HCT116 (cell line): Measurements from ENCODE around the gene CCDC182. TPM values are rescaled to one million over a fixed set of nuclear protein-coding genes. Genes with fewer than 3 reads are reported as not detected.

Source experiments
- ATAC-seq: fragments of 200-7000 bp; cut with Tn5 transposase; 2 replicates; pipeline ENCODE4 v1.9.1; 2020; ENCODE audit warnings: mild to moderate bottlenecking, moderate library complexity
- BruUV-seq: library from RNA; stranded (reverse); fragments of 400-500 nt; replicated peaks from 2 replicates; lab custom pipeline; 2021; lab: Mats Ljungman, UMichigan
- CTCF ChIA-PET: fragments of 300-600 bp; sonication (Branson Sonifier 250); formaldehyde crosslinking; loops from one replicate; lab custom pipeline; 2021; ENCODE audit warnings: antibody characterized with exemption; lab: Charles Lee
- POLR2A ChIA-PET: fragments of 300-600, 350-600 bp; sonication (Branson Sonifier 250); formaldehyde crosslinking; loops from one replicate; lab custom pipeline; 2021; ENCODE audit warnings: antibody characterized with exemption; lab: Charles Lee
- RAD21 ChIA-PET, 2 experiments: fragments of 300-600 bp; sonication (Branson Sonifier 250); formaldehyde crosslinking; loops; one replicate each; lab custom pipeline; 2023; ENCODE audit warnings: low total read pairs in 2 of 2; ENCODE audit not compliant: uncharacterized antibody in 2 of 2, unreplicated experiment in 2 of 2, low non-redundant PET in 1 of 2; lab: Charles Lee
- DNase-seq: peaks from one replicate; pipeline ENCODE4 v3.0.0-alpha.2; 2010; ENCODE audit warnings: low read depth, low spot score
- H2AFZ ChIP-seq: fragments of 200-600 bp; shearing (Covaris generic), sonication (generic); 2 replicates; pipeline ENCODE4 v1.6.1; 2017; ENCODE audit warnings: low read depth, mixed run types, mixed read lengths, antibody characterized with exemption, low read length; ENCODE audit not compliant: poor library complexity, severe bottlenecking
- H3K27ac ChIP-seq: 2 replicates; pipeline ENCODE4 v1.5.1; 2012; ENCODE audit warnings: low read depth, low read length
- H3K27me3 ChIP-seq: fragments of 200-600 bp; sonication (generic); 2 replicates; pipeline ENCODE4 v1.6.1; 2016; ENCODE audit warnings: mixed run types, low read length, mixed read lengths; ENCODE audit not compliant: insufficient read depth
- H3K36me3 ChIP-seq, 2 experiments: fragments of 200-500 bp in 1 of 2; fragments of 200-600 bp in 1 of 2; sonication (Bioruptor generic) in 1 of 2; sonication (generic) in 1 of 2; 2 replicates each; pipeline versions ENCODE4 v1.5.1 to v1.6.1; 2014 to 2016; ENCODE audit warnings: low read length in 2 of 2, inconsistent platforms in 1 of 2, mixed read lengths in 1 of 2, mixed run types in 1 of 2; ENCODE audit not compliant: insufficient read depth in 2 of 2, control insufficient read depth in 1 of 2
- H3K4me1 ChIP-seq, 2 experiments: fragments of 200-600 bp in 1 of 2; sonication (generic) in 1 of 2; 2 replicates each; pipeline versions ENCODE4 v1.5.1 to v1.6.1; 2012 to 2017; ENCODE audit warnings: low read length in 2 of 2, inconsistent platforms in 1 of 2, mild to moderate bottlenecking in 1 of 2, mixed read lengths in 1 of 2, mixed run types in 1 of 2, moderate library complexity in 1 of 2; ENCODE audit not compliant: insufficient read depth in 2 of 2, control insufficient read depth in 1 of 2
- H3K4me2 ChIP-seq: fragments of 200-600 bp; sonication (generic); 2 replicates; pipeline ENCODE4 v1.6.1; 2017; ENCODE audit warnings: mixed run types, low read length, mixed read lengths
- H3K4me3 ChIP-seq, 2 experiments: fragments of 200-600 bp in 1 of 2; sonication (generic) in 1 of 2; replicated peaks in 1 of 2; 2 replicates each; pipeline ENCODE4 v1.5.1; 2011 to 2016; ENCODE audit warnings: low read length in 2 of 2, control low read depth in 1 of 2, low read depth in 1 of 2, mild to moderate bottlenecking in 1 of 2, mixed read lengths in 1 of 2, mixed run types in 1 of 2
- H3K79me2 ChIP-seq: fragments of 200-600 bp; sonication (generic); 2 replicates; pipeline ENCODE4 v1.6.1; 2017; ENCODE audit warnings: mild to moderate bottlenecking, mixed run types, low read length, moderate library complexity, mixed read lengths; ENCODE audit not compliant: insufficient read depth
- H3K9ac ChIP-seq: fragments of 200-600 bp; sonication (generic); 2 replicates; pipeline ENCODE4 v1.6.1; 2016; ENCODE audit warnings: low read length, mixed read lengths
- H3K9me2 ChIP-seq: fragments of 200-600 bp; sonication (generic), shearing (Covaris generic); 2 replicates; pipeline ENCODE4 v1.6.1; 2017; ENCODE audit warnings: mixed run types, mild to moderate bottlenecking, moderate library complexity; ENCODE audit not compliant: insufficient read depth
- H3K9me3 ChIP-seq, 2 experiments: fragments of 200-500 bp in 1 of 2; fragments of 200-600 bp in 1 of 2; sonication (Bioruptor generic) in 1 of 2; sonication (generic) in 1 of 2; 2 replicates each; pipeline ENCODE4 v1.6.1; 2014 to 2017; ENCODE audit warnings: low read length in 2 of 2, mixed read lengths in 2 of 2, inconsistent platforms in 1 of 2, low read depth in 1 of 2, mild to moderate bottlenecking in 1 of 2, mixed run types in 1 of 2, moderate library complexity in 1 of 2; ENCODE audit not compliant: control insufficient read depth in 1 of 2, insufficient read depth in 1 of 2
- H4K20me1 ChIP-seq: fragments of 200-600 bp; sonication (generic), shearing (Covaris generic); 2 replicates; pipeline ENCODE4 v1.6.1; 2017; ENCODE audit warnings: mixed run types, mild to moderate bottlenecking, moderate library complexity; ENCODE audit not compliant: insufficient read depth
- EGR1 ChIP-seq: IDR thresholded peaks from 2 replicates; pipeline ENCODE4 v1.6.1; 2012; ENCODE audit warnings: low read depth
- ELF1 ChIP-seq: IDR thresholded peaks from 2 replicates; pipeline ENCODE4 v1.6.1; 2012; ENCODE audit warnings: low read depth, borderline replicate concordance
- EZH2 ChIP-seq: fragments of 200-600 bp; sonication (generic); IDR thresholded peaks from 2 replicates; pipeline ENCODE4 v1.6.1; 2017; ENCODE audit warnings: antibody characterized with exemption, mixed run types
- FOSL1 ChIP-seq: IDR thresholded peaks from 2 replicates; pipeline ENCODE4 v1.6.1; 2012; ENCODE audit warnings: low read depth
- JUND ChIP-seq: IDR thresholded peaks from 2 replicates; pipeline ENCODE4 v1.6.1; 2012
- POLR2A ChIP-seq: IDR thresholded peaks from 2 replicates; pipeline ENCODE4 v1.7.0; 2011; ENCODE audit warnings: borderline replicate concordance; ENCODE audit not compliant: insufficient read depth, insufficient read length; ENCODE audit errors: extremely low read depth
- SP1 ChIP-seq: IDR thresholded peaks from 2 replicates; pipeline ENCODE4 v1.6.1; 2012; ENCODE audit warnings: low read depth
- SRF ChIP-seq: IDR thresholded peaks from 2 replicates; pipeline ENCODE4 v1.6.1; 2012; ENCODE audit warnings: low read depth
- ZNF274 ChIP-seq: fragments of 200-500 bp; sonication (Bioruptor generic); IDR thresholded peaks from 2 replicates; pipeline ENCODE4 v1.6.1; 2014; ENCODE audit warnings: mild to moderate bottlenecking, low read depth, low read length, inconsistent platforms
- intact Hi-C: fragments of 100-400 bp; cut with micrococcal nuclease; formaldehyde crosslinking; loops from 2 replicates; pipeline ENCODE4 v1.10.0; 2022
- total RNA-seq: library from RNA; stranded (reverse); gene quantifications from one replicate; pipeline ENCODE4 v1.2.1, GENCODE V29; 2021; ENCODE audit not compliant: unreplicated experiment
- TF ChIP-seq, protein P1 (sequence below): IDR thresholded peaks from 2 replicates; pipeline ENCODE4 v1.6.1; 2012; ENCODE audit warnings: low read depth
- TF ChIP-seq, protein P2 (sequence below), 3 experiments: fragments of 200-600 bp in 1 of 3; sonication (generic) in 1 of 3; IDR thresholded peaks in 2 of 3; conservative IDR thresholded peaks in 1 of 3; 2 replicates each; pipeline ENCODE4 v1.5.1; 2012 to 2017; ENCODE audit warnings: low read depth in 2 of 3, low read length in 2 of 3, antibody characterized with exemption in 1 of 3, borderline replicate concordance in 1 of 3, control low read depth in 1 of 3, mild to moderate bottlenecking in 1 of 3, mixed read lengths in 1 of 3, mixed run types in 1 of 3, moderate library complexity in 1 of 3; ENCODE audit not compliant: insufficient read depth in 1 of 3
- TF ChIP-seq, protein P3 (sequence below): IDR thresholded peaks from 2 replicates; pipeline ENCODE4 v1.6.1; 2012
- TF ChIP-seq, protein P4 (sequence below): IDR thresholded peaks from 2 replicates; pipeline ENCODE4 v1.6.1; 2011; ENCODE audit warnings: mild to moderate bottlenecking, low read length, moderate library complexity; ENCODE audit not compliant: insufficient replicate concordance; ENCODE audit errors: extremely low read depth

Gene CCDC182
- total RNA-seq, 1 experiment from 2014 or later: not detected

DNA sequence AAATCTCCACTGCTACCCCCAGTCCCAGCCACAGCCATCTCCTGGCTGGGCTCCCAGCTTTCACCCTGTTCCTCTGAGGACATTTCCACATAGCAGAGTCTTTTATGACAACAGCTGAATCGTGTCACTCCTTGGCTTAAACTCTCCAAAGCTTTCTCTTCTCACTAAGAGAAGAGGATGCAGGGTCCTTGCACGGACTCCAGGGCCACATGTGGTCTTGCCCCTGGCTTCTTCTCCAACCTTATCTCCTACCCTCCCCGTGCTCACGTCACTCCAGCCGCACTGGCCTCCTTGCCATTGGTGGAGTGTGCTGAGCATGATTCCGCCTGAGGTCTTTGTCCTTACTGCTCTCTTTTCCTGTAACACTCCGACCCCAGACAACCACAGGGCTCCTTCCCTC is 39.9 kb upstream of the CCDC182 start (continued):
- TF ChIP-seq, protein P1, sequence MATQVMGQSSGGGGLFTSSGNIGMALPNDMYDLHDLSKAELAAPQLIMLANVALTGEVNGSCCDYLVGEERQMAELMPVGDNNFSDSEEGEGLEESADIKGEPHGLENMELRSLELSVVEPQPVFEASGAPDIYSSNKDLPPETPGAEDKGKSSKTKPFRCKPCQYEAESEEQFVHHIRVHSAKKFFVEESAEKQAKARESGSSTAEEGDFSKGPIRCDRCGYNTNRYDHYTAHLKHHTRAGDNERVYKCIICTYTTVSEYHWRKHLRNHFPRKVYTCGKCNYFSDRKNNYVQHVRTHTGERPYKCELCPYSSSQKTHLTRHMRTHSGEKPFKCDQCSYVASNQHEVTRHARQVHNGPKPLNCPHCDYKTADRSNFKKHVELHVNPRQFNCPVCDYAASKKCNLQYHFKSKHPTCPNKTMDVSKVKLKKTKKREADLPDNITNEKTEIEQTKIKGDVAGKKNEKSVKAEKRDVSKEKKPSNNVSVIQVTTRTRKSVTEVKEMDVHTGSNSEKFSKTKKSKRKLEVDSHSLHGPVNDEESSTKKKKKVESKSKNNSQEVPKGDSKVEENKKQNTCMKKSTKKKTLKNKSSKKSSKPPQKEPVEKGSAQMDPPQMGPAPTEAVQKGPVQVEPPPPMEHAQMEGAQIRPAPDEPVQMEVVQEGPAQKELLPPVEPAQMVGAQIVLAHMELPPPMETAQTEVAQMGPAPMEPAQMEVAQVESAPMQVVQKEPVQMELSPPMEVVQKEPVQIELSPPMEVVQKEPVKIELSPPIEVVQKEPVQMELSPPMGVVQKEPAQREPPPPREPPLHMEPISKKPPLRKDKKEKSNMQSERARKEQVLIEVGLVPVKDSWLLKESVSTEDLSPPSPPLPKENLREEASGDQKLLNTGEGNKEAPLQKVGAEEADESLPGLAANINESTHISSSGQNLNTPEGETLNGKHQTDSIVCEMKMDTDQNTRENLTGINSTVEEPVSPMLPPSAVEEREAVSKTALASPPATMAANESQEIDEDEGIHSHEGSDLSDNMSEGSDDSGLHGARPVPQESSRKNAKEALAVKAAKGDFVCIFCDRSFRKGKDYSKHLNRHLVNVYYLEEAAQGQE: no peak
- TF ChIP-seq, all 23 proteins: peak for 0

DNA sequence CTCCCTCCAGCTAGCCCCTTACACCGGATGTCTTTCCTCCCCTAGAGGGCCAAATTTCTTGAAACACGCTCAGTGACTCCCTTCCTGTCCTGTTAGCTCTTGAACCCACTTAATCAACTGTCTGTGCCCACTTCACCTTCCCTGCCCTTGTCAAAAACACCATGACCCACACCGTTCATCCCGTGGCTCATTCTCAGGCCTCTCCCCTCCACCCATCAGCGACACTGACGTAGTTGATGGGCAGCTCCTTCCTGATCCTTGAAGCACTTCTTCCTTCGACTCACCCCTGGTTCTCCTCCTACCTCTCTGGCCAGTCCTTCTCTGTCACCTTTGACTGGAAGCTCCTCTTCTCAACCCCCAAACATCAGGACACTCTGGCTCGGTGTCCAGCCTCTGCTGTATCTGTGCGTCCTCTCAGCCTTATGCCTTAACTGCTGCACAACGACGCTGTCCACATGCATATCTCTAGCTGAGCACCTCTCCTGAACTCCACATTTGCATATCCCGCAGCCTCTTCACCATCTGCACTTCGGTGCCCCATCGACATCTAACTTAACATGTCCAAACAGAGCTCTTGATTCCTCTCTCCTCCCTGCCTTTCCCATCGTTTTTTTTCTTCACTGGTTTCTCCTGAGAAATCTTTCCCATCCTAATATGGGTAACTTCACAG is 39.3 kb upstream of the CCDC182 start:
- no peaks in the 10 kb centered on the region for H3K9me3 ChIP-seq
- TF ChIP-seq ZNF274 (no peak), EZH2 (no peak), POLR2A (no peak), SP1 (no peak), EGR1 (no peak), SRF (no peak), ELF1 (no peak), FOSL1 (no peak), JUND (no peak)
- TF ChIP-seq, protein P2, sequence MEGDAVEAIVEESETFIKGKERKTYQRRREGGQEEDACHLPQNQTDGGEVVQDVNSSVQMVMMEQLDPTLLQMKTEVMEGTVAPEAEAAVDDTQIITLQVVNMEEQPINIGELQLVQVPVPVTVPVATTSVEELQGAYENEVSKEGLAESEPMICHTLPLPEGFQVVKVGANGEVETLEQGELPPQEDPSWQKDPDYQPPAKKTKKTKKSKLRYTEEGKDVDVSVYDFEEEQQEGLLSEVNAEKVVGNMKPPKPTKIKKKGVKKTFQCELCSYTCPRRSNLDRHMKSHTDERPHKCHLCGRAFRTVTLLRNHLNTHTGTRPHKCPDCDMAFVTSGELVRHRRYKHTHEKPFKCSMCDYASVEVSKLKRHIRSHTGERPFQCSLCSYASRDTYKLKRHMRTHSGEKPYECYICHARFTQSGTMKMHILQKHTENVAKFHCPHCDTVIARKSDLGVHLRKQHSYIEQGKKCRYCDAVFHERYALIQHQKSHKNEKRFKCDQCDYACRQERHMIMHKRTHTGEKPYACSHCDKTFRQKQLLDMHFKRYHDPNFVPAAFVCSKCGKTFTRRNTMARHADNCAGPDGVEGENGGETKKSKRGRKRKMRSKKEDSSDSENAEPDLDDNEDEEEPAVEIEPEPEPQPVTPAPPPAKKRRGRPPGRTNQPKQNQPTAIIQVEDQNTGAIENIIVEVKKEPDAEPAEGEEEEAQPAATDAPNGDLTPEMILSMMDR (IDR thresholded peaks at IDR 0.05 in 2 of 3, conservative IDR thresholded peaks at IDR 0.05 in 1 of 3; ENCODE audit: borderline replicate concordance in 1 of 3, insufficient read depth in 1 of 3, low read depth in 2 of 3, low read length in 2 of 3): no peak
- TF ChIP-seq, protein P3, sequence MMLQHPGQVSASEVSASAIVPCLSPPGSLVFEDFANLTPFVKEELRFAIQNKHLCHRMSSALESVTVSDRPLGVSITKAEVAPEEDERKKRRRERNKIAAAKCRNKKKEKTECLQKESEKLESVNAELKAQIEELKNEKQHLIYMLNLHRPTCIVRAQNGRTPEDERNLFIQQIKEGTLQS: no peak
- TF ChIP-seq, protein P4, sequence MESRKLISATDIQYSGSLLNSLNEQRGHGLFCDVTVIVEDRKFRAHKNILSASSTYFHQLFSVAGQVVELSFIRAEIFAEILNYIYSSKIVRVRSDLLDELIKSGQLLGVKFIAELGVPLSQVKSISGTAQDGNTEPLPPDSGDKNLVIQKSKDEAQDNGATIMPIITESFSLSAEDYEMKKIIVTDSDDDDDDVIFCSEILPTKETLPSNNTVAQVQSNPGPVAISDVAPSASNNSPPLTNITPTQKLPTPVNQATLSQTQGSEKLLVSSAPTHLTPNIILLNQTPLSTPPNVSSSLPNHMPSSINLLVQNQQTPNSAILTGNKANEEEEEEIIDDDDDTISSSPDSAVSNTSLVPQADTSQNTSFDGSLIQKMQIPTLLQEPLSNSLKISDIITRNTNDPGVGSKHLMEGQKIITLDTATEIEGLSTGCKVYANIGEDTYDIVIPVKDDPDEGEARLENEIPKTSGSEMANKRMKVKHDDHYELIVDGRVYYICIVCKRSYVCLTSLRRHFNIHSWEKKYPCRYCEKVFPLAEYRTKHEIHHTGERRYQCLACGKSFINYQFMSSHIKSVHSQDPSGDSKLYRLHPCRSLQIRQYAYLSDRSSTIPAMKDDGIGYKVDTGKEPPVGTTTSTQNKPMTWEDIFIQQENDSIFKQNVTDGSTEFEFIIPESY: no peak

More for the DNA sequence above, 39.3 kb upstream of the CCDC182 start:
- ATAC-seq: no peak
- DNase-seq: no peak
- ChIA-PET RAD21 (interaction anchor here in 1 of 2 experiments (1.4 kb wide), 1 partner anchor 112 kb away, joined by 4 read pairs; no protein-coding TSS in a partner anchor), POLR2A (interaction anchor here (1.0 kb wide), 1 partner anchor 23 kb away, joined by 4 read pairs; no protein-coding TSS in a partner anchor), CTCF (interaction anchor here (1.0 to 3.1 kb wide), 15 partner anchors 8 to 655 kb away, joined by 3 to 24 read pairs (median 6); no protein-coding TSS in a partner anchor)
- intact Hi-C loops: no loop called here
- Histone ChIP-seq H3K4me2 (no peak overlapping the region), H3K9me2 (no peaks in the 10 kb centered on the region), H3K4me3 (no peak overlapping the region), H3K27me3 (peaks cover 31% of the 10 kb centered on the region), H2AFZ (peak overlapping the region; percentile 69), H3K4me1 (peaks cover 7 to 11% of the 10 kb centered on the region in 2 experiments; a peak in 2 of 4 replicates), H4K20me1 (no peaks in the 10 kb centered on the region), H3K27ac (no peak overlapping the region), H3K9ac (no peak overlapping the region), H3K79me2 (no peaks in the 10 kb centered on the region), H3K36me3 (no peaks in the 10 kb centered on the region)
- no TSS peak for BruUV-seq
